ENCODE results near the gene KIF9. TPM values are rescaled to one million over a fixed set of nuclear protein-coding genes. Genes with fewer than 3 reads are reported as not detected.

The KIF9 gene
- total RNA-seq, 1 experiment from 2014 or later = 5.8 TPM

DNA sequence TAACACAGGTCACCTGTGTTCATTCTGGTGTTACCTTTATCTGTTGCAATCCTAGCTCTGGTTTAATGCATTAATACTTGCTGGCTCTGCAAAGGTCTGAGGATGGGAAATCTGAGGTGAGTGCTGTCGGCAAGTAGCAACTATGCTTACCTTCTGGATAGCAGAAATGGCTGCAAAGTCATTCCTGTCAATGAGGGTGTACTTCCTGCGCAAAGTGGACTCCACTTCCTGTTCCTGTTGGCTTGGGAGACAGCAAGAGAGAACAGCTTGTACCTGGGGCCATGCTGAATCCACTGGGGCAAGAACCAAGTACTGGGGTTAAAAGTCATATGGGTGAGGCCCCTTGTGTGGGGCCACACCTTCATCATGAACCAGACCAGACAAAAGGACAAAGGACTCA lies 37.3 kb downstream of the KIF9 start:
- Mint-ChIP-seq H3K4me3 (no peak overlapping the region), H3K4me1 (peaks cover 1% of the 10 kb centered on the region), H3K27me3 (ENCODE audit: low read depth) (no peaks in the 10 kb centered on the region), H3K9me3 (no peaks in the 10 kb centered on the region), H3K36me3 (no peaks in the 10 kb centered on the region), H3K27ac (no peak overlapping the region)
- ATAC-seq (no peak), DNase-seq (ENCODE audit: low spot score) (no peak)
- TF ChIP-seq, protein P1, sequence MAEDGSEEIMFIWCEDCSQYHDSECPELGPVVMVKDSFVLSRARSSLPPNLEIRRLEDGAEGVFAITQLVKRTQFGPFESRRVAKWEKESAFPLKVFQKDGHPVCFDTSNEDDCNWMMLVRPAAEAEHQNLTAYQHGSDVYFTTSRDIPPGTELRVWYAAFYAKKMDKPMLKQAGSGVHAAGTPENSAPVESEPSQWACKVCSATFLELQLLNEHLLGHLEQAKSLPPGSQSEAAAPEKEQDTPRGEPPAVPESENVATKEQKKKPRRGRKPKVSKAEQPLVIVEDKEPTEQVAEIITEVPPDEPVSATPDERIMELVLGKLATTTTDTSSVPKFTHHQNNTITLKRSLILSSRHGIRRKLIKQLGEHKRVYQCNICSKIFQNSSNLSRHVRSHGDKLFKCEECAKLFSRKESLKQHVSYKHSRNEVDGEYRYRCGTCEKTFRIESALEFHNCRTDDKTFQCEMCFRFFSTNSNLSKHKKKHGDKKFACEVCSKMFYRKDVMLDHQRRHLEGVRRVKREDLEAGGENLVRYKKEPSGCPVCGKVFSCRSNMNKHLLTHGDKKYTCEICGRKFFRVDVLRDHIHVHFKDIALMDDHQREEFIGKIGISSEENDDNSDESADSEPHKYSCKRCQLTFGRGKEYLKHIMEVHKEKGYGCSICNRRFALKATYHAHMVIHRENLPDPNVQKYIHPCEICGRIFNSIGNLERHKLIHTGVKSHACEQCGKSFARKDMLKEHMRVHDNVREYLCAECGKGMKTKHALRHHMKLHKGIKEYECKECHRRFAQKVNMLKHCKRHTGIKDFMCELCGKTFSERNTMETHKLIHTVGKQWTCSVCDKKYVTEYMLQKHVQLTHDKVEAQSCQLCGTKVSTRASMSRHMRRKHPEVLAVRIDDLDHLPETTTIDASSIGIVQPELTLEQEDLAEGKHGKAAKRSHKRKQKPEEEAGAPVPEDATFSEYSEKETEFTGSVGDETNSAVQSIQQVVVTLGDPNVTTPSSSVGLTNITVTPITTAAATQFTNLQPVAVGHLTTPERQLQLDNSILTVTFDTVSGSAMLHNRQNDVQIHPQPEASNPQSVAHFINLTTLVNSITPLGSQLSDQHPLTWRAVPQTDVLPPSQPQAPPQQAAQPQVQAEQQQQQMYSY (CRISPR knock-in tag; IDR thresholded peaks at IDR 0.05) = no peak
- no peak for TF ChIP-seq ZNF138 (CRISPR knock-in tag; conservative IDR thresholded peaks at IDR 0.05)
- TF ChIP-seq ESRRA (CRISPR knock-in tag; IDR thresholded peaks at IDR 0.05; ENCODE audit: borderline replicate concordance) = no peak
- TF ChIP-seq, protein P2, sequence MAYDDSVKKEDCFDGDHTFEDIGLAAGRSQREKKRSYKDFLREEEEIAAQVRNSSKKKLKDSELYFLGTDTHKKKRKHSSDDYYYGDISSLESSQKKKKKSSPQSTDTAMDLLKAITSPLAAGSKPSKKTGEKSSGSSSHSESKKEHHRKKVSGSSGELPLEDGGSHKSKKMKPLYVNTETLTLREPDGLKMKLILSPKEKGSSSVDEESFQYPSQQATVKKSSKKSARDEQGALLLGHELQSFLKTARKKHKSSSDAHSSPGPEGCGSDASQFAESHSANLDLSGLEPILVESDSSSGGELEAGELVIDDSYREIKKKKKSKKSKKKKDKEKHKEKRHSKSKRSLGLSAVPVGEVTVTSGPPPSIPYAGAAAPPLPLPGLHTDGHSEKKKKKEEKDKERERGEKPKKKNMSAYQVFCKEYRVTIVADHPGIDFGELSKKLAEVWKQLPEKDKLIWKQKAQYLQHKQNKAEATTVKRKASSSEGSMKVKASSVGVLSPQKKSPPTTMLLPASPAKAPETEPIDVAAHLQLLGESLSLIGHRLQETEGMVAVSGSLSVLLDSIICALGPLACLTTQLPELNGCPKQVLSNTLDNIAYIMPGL (CRISPR knock-in tag; IDR thresholded peaks at IDR 0.05) = no peak
- TF ChIP-seq TEAD4 (CRISPR knock-in tag; IDR thresholded peaks at IDR 0.05) = no peak
- TF ChIP-seq, protein P3, sequence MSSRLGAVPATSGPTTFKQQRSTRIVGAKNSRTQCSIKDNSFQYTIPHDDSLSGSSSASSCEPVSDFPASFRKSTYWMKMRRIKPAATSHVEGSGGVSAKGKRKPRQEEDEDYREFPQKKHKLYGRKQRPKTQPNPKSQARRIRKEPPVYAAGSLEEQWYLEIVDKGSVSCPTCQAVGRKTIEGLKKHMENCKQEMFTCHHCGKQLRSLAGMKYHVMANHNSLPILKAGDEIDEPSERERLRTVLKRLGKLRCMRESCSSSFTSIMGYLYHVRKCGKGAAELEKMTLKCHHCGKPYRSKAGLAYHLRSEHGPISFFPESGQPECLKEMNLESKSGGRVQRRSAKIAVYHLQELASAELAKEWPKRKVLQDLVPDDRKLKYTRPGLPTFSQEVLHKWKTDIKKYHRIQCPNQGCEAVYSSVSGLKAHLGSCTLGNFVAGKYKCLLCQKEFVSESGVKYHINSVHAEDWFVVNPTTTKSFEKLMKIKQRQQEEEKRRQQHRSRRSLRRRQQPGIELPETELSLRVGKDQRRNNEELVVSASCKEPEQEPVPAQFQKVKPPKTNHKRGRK (CRISPR knock-in tag; IDR thresholded peaks at IDR 0.05; ENCODE audit: borderline replicate concordance) = no peak
- TF ChIP-seq NFYB (CRISPR knock-in tag; conservative IDR thresholded peaks at IDR 0.05; ENCODE audit: low read depth) = no peak
- no peak for TF ChIP-seq ETV6 (CRISPR knock-in tag; IDR thresholded peaks at IDR 0.05)
- TF ChIP-seq IRF2 (CRISPR knock-in tag; IDR thresholded peaks at IDR 0.05; ENCODE audit: borderline replicate concordance, low read depth) = no peak
- TF ChIP-seq ZNF416 (CRISPR knock-in tag; IDR thresholded peaks at IDR 0.05) = no peak
- no peak for TF ChIP-seq EMX1 (CRISPR knock-in tag; IDR thresholded peaks at IDR 0.05)
- no peak for TF ChIP-seq ZNF121 (CRISPR knock-in tag; IDR thresholded peaks at IDR 0.05)
- no peak for TF ChIP-seq CBFB (CRISPR knock-in tag; IDR thresholded peaks at IDR 0.05; ENCODE audit: low read depth)
- TF ChIP-seq ZNF425 (CRISPR knock-in tag; conservative IDR thresholded peaks at IDR 0.05) = no peak
- TF ChIP-seq ELF4 (CRISPR knock-in tag; IDR thresholded peaks at IDR 0.05; ENCODE audit: low read depth) = no peak
- TF ChIP-seq ZNF317 (CRISPR knock-in tag; IDR thresholded peaks at IDR 0.05; ENCODE audit: borderline replicate concordance, low read depth) = no peak
- POLR2A ChIA-PET = no interaction called here
- CTCF ChIA-PET = no interaction called here

GRCh38 chr3:47244531-47245100 lies 38.0 kb downstream of the KIF9 start:
- H3K9me3 Mint-ChIP-seq = no peaks in the 10 kb centered on the region
- no peak for TF ChIP-seq GTF2I (CRISPR knock-in tag; conservative IDR thresholded peaks at IDR 0.05)
- H3K27me3 Mint-ChIP-seq (ENCODE audit: low read depth) = no peaks in the 10 kb centered on the region
- H3K4me1 Mint-ChIP-seq = no peaks in the 10 kb centered on the region
- no peak overlapping the region for H3K4me3 Mint-ChIP-seq
- no peak for DNase-seq (ENCODE audit: low spot score)
- no peak for ATAC-seq
- ChIA-PET POLR2A (no interaction called here), CTCF (no interaction called here)
- no peak overlapping the region for H3K27ac Mint-ChIP-seq
- no peaks in the 10 kb centered on the region for H3K36me3 Mint-ChIP-seq
